ENCODE results near the gene PSORS1C2.

Gene PSORS1C2

GRCh38 chr6:31125162-31125561, 13.7 kb downstream of the PSORS1C2 start:
- H3K4me1 ChIP-seq: no peaks in the 10 kb centered on the region; the same call in 1 of the 2 replicates
- no peak overlapping the region for H3K4me3 ChIP-seq (ENCODE audit: low read depth, low read length)
- 0 out of 2 replicates have a peak, but pooled peaks cover 5% of the 10 kb centered on the region for H3K27me3 ChIP-seq
- no peaks in the 10 kb centered on the region for H3K9me3 ChIP-seq
- no peak for DNase-seq
- TF ChIP-seq CTCF (IDR thresholded peaks at IDR 0.05; ENCODE audit: low read depth, low read length): no peak
- no peaks in the 10 kb centered on the region for H3K36me3 ChIP-seq

GRCh38 chr6:31122791-31123706, 15.8 kb downstream of the PSORS1C2 start:
- peak; percentile 48 for DNase-seq
- no peak for TF ChIP-seq CTCF (IDR thresholded peaks at IDR 0.05; ENCODE audit: low read depth, low read length)
- no peaks in the 10 kb centered on the region for H3K9me3 ChIP-seq
- H3K27me3 ChIP-seq: peaks cover 15% of the 10 kb centered on the region
- H3K36me3 ChIP-seq: no peaks in the 10 kb centered on the region
- no peak overlapping the region for H3K4me3 ChIP-seq (ENCODE audit: low read depth, low read length)
- H3K4me1 ChIP-seq: no peaks in the 10 kb centered on the region; the same call in 1 of the 2 replicates

GRCh38 chr6:31121131-31121790, 17.6 kb downstream of the PSORS1C2 start:
- no peak for TF ChIP-seq CTCF (IDR thresholded peaks at IDR 0.05; ENCODE audit: low read depth, low read length)
- DNase-seq: no peak
- H3K4me1 ChIP-seq: no peaks in the 10 kb centered on the region
- no peak overlapping the region for H3K4me3 ChIP-seq (ENCODE audit: low read depth, low read length)
- H3K27me3 ChIP-seq: peaks cover 17% of the 10 kb centered on the region
- no peaks in the 10 kb centered on the region for H3K9me3 ChIP-seq
- H3K36me3 ChIP-seq: no peaks in the 10 kb centered on the region

GRCh38 chr6:31120151-31120915, 18.5 kb downstream of the PSORS1C2 start, which contains the start of gene CDSN:
TSS of gene CDSN (minus strand) at chr6:31120446. CDS start at chr6:31120419, 27 bp downstream.
- Histone ChIP-seq H3K9me3 (no peaks in the 10 kb centered on the region), H3K4me1 (no peaks in the 10 kb centered on the region), H3K36me3 (no peaks in the 10 kb centered on the region), H3K4me3 (ENCODE audit: low read depth, low read length) (no peak within 1 kb of the TSS), H3K27me3 (peaks cover 25% of the 10 kb centered on the region)
- DNase-seq: no peak
- TF ChIP-seq CTCF (IDR thresholded peaks at IDR 0.05; ENCODE audit: low read depth, low read length): no peak

GRCh38 chr6:31118178-31118577, 20.7 kb downstream of the PSORS1C2 start:
- Histone ChIP-seq H3K9me3 (no peaks in the 10 kb centered on the region), H3K36me3 (no peaks in the 10 kb centered on the region), H3K4me1 (no peaks in the 10 kb centered on the region), H3K4me3 (ENCODE audit: low read depth, low read length) (no peak overlapping the region), H3K27me3 (peaks cover 28% of the 10 kb centered on the region)
- TF ChIP-seq CTCF (IDR thresholded peaks at IDR 0.05; ENCODE audit: low read depth, low read length): no peak
- DNase-seq: no peak

All from BE2C (cell line).